GM23338 (cell line): Measurements from ENCODE around the gene XPNPEP2. TPM values are rescaled to one million over a fixed set of nuclear protein-coding genes. Genes with fewer than 3 reads are reported as not detected.

Experiments used
- ATAC-seq: fragments of 200-7000 bp; cut with Tn5 transposase; 3 replicates; pipeline ENCODE4 v1.9.1; 2020
- DNase-seq: peaks from one replicate; pipeline ENCODE4 v3.0.0-alpha.2; 2015; ENCODE audit warnings: low spot score
- H2AFZ ChIP-seq: fragments of 200-600 bp; sonication (generic); 2 replicates; pipeline ENCODE4 v1.8.0; 2016; ENCODE audit warnings: antibody characterized with exemption, mild to moderate bottlenecking, moderate library complexity
- H3F3A ChIP-seq: fragments of 200-600 bp; sonication (generic); replicated peaks from 2 replicates; pipeline ENCODE4 v1.8.0; 2017; ENCODE audit warnings: antibody characterized with exemption, mixed run types, low read depth
- H3K27ac ChIP-seq: fragments of 200-600 bp; sonication (generic); 2 replicates; pipeline ENCODE4 v1.6.1; 2016; ENCODE audit warnings: low read depth
- H3K27me3 ChIP-seq: fragments of 200-600 bp; sonication (generic); 2 replicates; pipeline ENCODE4 v1.8.0; 2016; ENCODE audit warnings: mild to moderate bottlenecking, mixed run types, moderate library complexity; ENCODE audit not compliant: insufficient read depth
- H3K36me3 ChIP-seq: fragments of 200-600 bp; sonication (generic); 2 replicates; pipeline ENCODE4 v1.8.0; 2016; ENCODE audit warnings: mild to moderate bottlenecking; ENCODE audit not compliant: insufficient read depth
- H3K4me1 ChIP-seq: fragments of 200-600 bp; sonication (generic); 2 replicates; pipeline ENCODE4 v1.8.0; 2016; ENCODE audit warnings: mild to moderate bottlenecking, moderate library complexity; ENCODE audit not compliant: insufficient read depth
- H3K4me2 ChIP-seq: fragments of 200-600 bp; sonication (generic); 2 replicates; pipeline ENCODE4 v1.7.1; 2017; ENCODE audit warnings: mixed run types
- H3K4me3 ChIP-seq: fragments of 200-600 bp; sonication (generic); 2 replicates; pipeline ENCODE4 v1.6.1; 2016; ENCODE audit warnings: mixed run types
- H3K79me2 ChIP-seq: fragments of 200-600 bp; sonication (generic); replicated peaks from 2 replicates; pipeline ENCODE4 v1.8.0; 2017; ENCODE audit warnings: mild to moderate bottlenecking; ENCODE audit not compliant: insufficient read depth
- H3K9me2 ChIP-seq: fragments of 200-600 bp; sonication (generic); 2 replicates; pipeline ENCODE4 v1.8.0; 2017; ENCODE audit not compliant: insufficient read depth
- H4K20me1 ChIP-seq: fragments of 200-600 bp; sonication (generic); replicated peaks from 2 replicates; pipeline ENCODE4 v1.8.0; 2017; ENCODE audit warnings: mild to moderate bottlenecking; ENCODE audit not compliant: insufficient read depth
- H3K27ac Mint-ChIP-seq: 2 replicates; pipeline ENCODE4 v1.8.0; 2020; ENCODE audit warnings: inconsistent platforms, mild to moderate bottlenecking, moderate library complexity, mixed read lengths
- H3K27me3 Mint-ChIP-seq: 3 replicates; pipeline ENCODE4 v1.8.0; 2022; ENCODE audit warnings: low read depth, mild to moderate bottlenecking, moderate library complexity, mixed read lengths, inconsistent platforms; ENCODE audit not compliant: insufficient read depth, poor library complexity
- H3K36me3 Mint-ChIP-seq: 3 replicates; pipeline ENCODE4 v1.8.0; 2021; ENCODE audit warnings: low read depth, mild to moderate bottlenecking, inconsistent platforms, moderate library complexity, mixed read lengths
- H3K4me1 Mint-ChIP-seq: 3 replicates; pipeline ENCODE4 v1.8.0; 2020; ENCODE audit warnings: mild to moderate bottlenecking, inconsistent platforms, mixed read lengths
- H3K4me3 Mint-ChIP-seq: 3 replicates; pipeline ENCODE4 v1.8.0; 2021; ENCODE audit warnings: moderate library complexity, mild to moderate bottlenecking, inconsistent platforms, mixed read lengths
- H3K9me3 Mint-ChIP-seq: 3 replicates; pipeline ENCODE4 v1.8.0; 2020; ENCODE audit warnings: moderate library complexity, mild to moderate bottlenecking, inconsistent platforms, mixed read lengths
- CTCF ChIP-seq, 2 experiments: fragments of 200-600 bp in 1 of 2; sonication (generic) in 1 of 2; conservative IDR thresholded peaks; 2 replicates each; pipeline versions ENCODE4 v1.5.1 to v1.6.1; 2016 to 2017; ENCODE audit warnings: antibody characterized with exemption in 2 of 2, low read depth in 2 of 2, mild to moderate bottlenecking in 2 of 2, moderate library complexity in 1 of 2
- EZH2 ChIP-seq: fragments of 200-600 bp; sonication (generic); IDR thresholded peaks from one replicate; pipeline ENCODE4 v1.8.0; 2017; ENCODE audit warnings: antibody characterized with exemption, mild to moderate bottlenecking, low read depth; ENCODE audit not compliant: unreplicated experiment
- EZH2phosphoT487 ChIP-seq: fragments of 200-600 bp; sonication (generic); IDR thresholded peaks from one replicate; pipeline ENCODE4 v1.8.1; 2018; ENCODE audit warnings: antibody characterized with exemption; ENCODE audit not compliant: unreplicated experiment
- NANOG ChIP-seq: IDR thresholded peaks from 2 replicates; pipeline ENCODE4 v1.6.1; 2016; ENCODE audit warnings: antibody characterized with exemption, borderline replicate concordance
- polyA plus RNA-seq: library from polyadenylated mRNA; unstranded; fragments of >200 nt; fragmentation: Nextera tagmentation; extraction: Ambion mirVana; gene quantifications from 2 replicates; pipeline ENCODE4 v1.2.1, GENCODE V29; 2016
- total RNA-seq: library from RNA; depleted of rRNA; stranded (reverse); fragments of >200 nt; shearing (Covaris generic); gene quantifications from 2 replicates; pipeline ENCODE4 v1.2.3, GENCODE V29; 2014
- TF ChIP-seq, protein P1 (sequence below): fragments of 250-450 bp; sonication (Bioruptor Pico); IDR thresholded peaks from 2 replicates; pipeline ENCODE4 v1.5.0; 2020; ENCODE audit warnings: mild to moderate bottlenecking, moderate library complexity
- TF ChIP-seq, protein P2 (sequence below): IDR thresholded peaks from 2 replicates; pipeline ENCODE4 v1.6.1; 2016; ENCODE audit warnings: antibody characterized with exemption

XPNPEP2 gene
- total and polyA plus RNA-seq, 2 experiments from 2014 or later = not detected

DNA sequence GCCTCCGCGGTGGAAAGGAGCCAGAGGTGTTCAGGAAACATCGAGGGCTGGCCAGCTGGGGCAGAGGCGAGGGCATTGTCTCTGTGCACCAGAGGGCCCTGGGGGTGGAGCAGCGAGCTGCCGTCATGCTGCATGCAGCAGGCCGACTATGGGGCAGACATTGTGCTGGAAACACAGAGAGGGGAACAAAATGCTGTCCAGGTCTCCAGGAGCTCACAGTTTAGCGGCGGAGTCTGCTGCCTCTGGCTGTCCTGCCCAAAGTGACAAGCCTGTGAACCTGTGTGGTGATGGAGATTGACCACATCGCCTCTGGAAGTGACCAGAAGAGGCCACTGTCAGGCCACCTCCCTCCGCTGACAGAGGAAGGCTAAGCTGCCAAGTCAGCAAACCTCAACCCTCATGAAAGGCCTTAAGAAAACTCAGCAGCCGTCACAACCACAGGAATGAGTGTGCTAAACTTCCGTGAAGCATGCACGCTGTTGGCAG, 20.8 kb downstream of the XPNPEP2 start (continued):
- TF ChIP-seq, protein P1, sequence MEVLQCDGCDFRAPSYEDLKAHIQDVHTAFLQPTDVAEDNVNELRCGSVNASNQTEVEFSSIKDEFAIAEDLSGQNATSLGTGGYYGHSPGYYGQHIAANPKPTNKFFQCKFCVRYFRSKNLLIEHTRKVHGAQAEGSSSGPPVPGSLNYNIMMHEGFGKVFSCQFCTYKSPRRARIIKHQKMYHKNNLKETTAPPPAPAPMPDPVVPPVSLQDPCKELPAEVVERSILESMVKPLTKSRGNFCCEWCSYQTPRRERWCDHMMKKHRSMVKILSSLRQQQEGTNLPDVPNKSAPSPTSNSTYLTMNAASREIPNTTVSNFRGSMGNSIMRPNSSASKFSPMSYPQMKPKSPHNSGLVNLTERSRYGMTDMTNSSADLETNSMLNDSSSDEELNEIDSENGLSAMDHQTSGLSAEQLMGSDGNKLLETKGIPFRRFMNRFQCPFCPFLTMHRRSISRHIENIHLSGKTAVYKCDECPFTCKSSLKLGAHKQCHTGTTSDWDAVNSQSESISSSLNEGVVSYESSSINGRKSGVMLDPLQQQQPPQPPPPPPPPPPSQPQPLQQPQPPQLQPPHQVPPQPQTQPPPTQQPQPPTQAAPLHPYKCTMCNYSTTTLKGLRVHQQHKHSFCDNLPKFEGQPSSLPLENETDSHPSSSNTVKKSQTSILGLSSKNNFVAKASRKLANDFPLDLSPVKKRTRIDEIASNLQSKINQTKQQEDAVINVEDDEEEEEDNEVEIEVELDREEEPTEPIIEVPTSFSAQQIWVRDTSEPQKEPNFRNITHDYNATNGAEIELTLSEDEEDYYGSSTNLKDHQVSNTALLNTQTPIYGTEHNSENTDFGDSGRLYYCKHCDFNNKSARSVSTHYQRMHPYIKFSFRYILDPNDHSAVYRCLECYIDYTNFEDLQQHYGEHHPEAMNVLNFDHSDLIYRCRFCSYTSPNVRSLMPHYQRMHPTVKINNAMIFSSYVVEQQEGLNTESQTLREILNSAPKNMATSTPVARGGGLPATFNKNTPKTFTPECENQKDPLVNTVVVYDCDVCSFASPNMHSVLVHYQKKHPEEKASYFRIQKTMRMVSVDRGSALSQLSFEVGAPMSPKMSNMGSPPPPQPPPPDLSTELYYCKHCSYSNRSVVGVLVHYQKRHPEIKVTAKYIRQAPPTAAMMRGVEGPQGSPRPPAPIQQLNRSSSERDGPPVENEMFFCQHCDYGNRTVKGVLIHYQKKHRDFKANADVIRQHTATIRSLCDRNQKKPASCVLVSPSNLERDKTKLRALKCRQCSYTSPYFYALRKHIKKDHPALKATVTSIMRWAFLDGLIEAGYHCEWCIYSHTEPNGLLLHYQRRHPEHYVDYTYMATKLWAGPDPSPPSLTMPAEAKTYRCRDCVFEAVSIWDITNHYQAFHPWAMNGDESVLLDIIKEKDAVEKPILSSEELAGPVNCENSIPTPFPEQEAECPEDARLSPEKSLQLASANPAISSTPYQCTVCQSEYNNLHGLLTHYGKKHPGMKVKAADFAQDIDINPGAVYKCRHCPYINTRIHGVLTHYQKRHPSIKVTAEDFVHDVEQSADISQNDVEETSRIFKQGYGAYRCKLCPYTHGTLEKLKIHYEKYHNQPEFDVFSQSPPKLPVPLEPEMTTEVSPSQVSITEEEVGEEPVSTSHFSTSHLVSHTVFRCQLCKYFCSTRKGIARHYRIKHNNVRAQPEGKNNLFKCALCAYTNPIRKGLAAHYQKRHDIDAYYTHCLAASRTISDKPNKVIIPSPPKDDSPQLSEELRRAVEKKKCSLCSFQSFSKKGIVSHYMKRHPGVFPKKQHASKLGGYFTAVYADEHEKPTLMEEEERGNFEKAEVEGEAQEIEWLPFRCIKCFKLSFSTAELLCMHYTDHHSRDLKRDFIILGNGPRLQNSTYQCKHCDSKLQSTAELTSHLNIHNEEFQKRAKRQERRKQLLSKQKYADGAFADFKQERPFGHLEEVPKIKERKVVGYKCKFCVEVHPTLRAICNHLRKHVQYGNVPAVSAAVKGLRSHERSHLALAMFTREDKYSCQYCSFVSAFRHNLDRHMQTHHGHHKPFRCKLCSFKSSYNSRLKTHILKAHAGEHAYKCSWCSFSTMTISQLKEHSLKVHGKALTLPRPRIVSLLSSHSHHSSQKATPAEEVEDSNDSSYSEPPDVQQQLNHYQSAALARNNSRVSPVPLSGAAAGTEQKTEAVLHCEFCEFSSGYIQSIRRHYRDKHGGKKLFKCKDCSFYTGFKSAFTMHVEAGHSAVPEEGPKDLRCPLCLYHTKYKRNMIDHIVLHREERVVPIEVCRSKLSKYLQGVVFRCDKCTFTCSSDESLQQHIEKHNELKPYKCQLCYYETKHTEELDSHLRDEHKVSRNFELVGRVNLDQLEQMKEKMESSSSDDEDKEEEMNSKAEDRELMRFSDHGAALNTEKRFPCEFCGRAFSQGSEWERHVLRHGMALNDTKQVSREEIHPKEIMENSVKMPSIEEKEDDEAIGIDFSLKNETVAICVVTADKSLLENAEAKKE (CRISPR knock-in tag) = no peak
- TF ChIP-seq, protein P2, sequence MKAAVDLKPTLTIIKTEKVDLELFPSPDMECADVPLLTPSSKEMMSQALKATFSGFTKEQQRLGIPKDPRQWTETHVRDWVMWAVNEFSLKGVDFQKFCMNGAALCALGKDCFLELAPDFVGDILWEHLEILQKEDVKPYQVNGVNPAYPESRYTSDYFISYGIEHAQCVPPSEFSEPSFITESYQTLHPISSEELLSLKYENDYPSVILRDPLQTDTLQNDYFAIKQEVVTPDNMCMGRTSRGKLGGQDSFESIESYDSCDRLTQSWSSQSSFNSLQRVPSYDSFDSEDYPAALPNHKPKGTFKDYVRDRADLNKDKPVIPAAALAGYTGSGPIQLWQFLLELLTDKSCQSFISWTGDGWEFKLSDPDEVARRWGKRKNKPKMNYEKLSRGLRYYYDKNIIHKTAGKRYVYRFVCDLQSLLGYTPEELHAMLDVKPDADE = no peak

DNA sequence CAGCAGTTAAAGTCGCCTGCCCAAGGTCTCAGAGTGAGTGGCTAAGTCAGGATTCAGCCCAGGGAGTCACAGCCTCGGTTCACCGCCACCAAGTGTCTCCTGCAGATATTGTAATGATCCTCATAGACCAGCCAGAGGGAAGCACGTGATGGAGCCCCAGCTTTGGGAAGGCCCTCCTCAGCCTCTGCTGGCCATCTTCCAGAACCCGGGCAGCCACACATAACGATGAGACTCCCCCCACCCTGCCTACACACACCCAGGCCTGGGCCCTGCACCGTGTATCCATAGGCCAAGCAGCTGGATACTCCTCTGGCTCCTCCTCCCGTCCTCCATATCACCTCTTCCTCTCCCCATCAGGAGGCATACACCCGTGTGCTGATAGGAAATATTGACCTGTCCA, 21.4 kb downstream of the XPNPEP2 start:
- no peak overlapping the region for H3K4me3 Mint-ChIP-seq
- Histone ChIP-seq H3K36me3 (no peaks in the 10 kb centered on the region), H3K79me2 (no peaks in the 10 kb centered on the region), H4K20me1 (no peaks in the 10 kb centered on the region), H3K4me2 (no peak overlapping the region), H3K4me1 (no peaks in the 10 kb centered on the region), H3K27ac (no peak overlapping the region), H3K4me3 (no peak overlapping the region), H2AFZ (no peak overlapping the region), H3K9me2 (no peaks in the 10 kb centered on the region), H3K27me3 (no peaks in the 10 kb centered on the region), H3F3A (no peaks in the 10 kb centered on the region)
- DNase-seq = no peak
- no peaks in the 10 kb centered on the region for H3K9me3 Mint-ChIP-seq
- H3K36me3 Mint-ChIP-seq = no peaks in the 10 kb centered on the region
- H3K27ac Mint-ChIP-seq = no peak overlapping the region
- H3K27me3 Mint-ChIP-seq = peaks cover 6% of the 10 kb centered on the region
- no peak for ATAC-seq
- 0 out of 3 replicates have a peak, but pooled peaks cover 2% of the 10 kb centered on the region for H3K4me1 Mint-ChIP-seq
- TF ChIP-seq NANOG = no peak
- TF ChIP-seq, protein P1 (CRISPR knock-in tag) = no peak
- no peak for TF ChIP-seq EZH2phosphoT487
- no peak for TF ChIP-seq CTCF (conservative IDR thresholded peaks at IDR 0.05; ENCODE audit: low read depth in 2 of 2)
- TF ChIP-seq EZH2 = no peak
